GM06990 (cell line): Measurements from ENCODE around the gene FLNC.

Experiments used
- DNase-seq: peaks from one replicate; pipeline ENCODE4 v3.0.0-alpha.2; 2011; ENCODE audit not compliant: insufficient read length; ENCODE audit errors: extremely low read depth
- H3K27me3 ChIP-seq: replicated peaks from 2 replicates; pipeline ENCODE4 v1.6.0; 2011; ENCODE audit warnings: low read length; ENCODE audit not compliant: control insufficient read depth, insufficient read depth
- H3K36me3 ChIP-seq: 2 replicates; pipeline ENCODE4 v1.5.1; 2011; ENCODE audit warnings: low read length; ENCODE audit not compliant: control insufficient read depth, insufficient read depth
- H3K4me3 ChIP-seq: replicated peaks from 2 replicates; pipeline ENCODE4 v1.5.1; 2011; ENCODE audit warnings: low read depth, mild to moderate bottlenecking, control low read depth, low read length
- CTCF ChIP-seq: IDR thresholded peaks from 2 replicates; pipeline ENCODE4 v1.5.1; 2011; ENCODE audit warnings: low read length, control low read depth, mild to moderate bottlenecking, inconsistent platforms; ENCODE audit not compliant: insufficient read depth, poor library complexity, severe bottlenecking

FLNC gene

DNA sequence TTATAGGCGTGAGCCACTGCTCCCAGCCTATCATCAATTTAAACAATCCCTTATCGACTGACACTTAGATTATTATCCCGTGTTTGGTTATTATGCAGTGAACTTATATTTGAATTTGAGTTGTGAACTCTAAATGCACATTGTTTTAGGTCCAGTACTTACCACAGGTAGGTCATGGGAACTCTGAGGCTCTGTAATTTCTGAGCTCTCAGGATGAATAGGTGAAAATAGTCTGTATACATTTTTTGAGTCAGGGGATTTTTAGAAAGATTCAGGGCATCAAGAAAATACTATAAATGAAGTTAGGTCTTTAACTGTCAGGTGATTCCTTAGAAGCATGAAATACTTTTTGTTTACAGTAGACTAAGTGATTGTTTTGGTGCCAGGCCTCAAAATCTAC, 29.6 kb upstream of the FLNC start:
- H3K36me3 ChIP-seq: no peaks in the 10 kb centered on the region
- no peak overlapping the region for H3K4me3 ChIP-seq
- DNase-seq: no peak
- H3K27me3 ChIP-seq: no peaks in the 10 kb centered on the region
- TF ChIP-seq CTCF: no peak

DNA sequence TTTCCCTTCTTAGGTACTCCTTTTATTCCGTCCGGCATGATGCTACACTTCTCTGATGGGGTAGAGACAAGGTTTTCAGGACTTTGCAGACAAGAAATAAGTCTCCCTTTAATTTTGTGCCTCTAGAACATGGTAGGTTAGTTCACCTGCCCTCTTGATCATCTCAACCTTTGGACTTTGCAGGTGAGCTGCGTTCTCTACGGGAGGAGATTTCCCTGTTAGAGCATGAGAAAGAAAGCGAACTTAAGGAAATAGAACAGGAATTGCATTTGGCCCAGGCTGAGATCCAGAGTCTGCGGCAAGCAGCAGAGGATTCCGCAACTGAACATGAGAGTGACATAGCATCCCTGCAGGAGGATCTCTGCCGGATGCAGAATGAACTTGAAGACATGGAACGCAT, 29.2 kb upstream of the FLNC start:
- Histone ChIP-seq H3K4me3 (no peak overlapping the region), H3K36me3 (no peaks in the 10 kb centered on the region), H3K27me3 (no peaks in the 10 kb centered on the region)
- TF ChIP-seq CTCF: no peak
- no peak for DNase-seq

GRCh38 chr7:128801667-128802418, 28.4 kb upstream of the FLNC start:
- no peak for TF ChIP-seq CTCF
- no peak for DNase-seq
- no peaks in the 10 kb centered on the region for H3K27me3 ChIP-seq
- no peaks in the 10 kb centered on the region for H3K36me3 ChIP-seq
- H3K4me3 ChIP-seq: no peak overlapping the region

GRCh38 chr7:128804484-128804883, 25.7 kb upstream of the FLNC start:
- DNase-seq: no peak
- TF ChIP-seq CTCF: no peak
- Histone ChIP-seq H3K36me3 (no peaks in the 10 kb centered on the region; the same call in 1 of the 2 replicates), H3K27me3 (no peaks in the 10 kb centered on the region), H3K4me3 (no peak overlapping the region)

DNA sequence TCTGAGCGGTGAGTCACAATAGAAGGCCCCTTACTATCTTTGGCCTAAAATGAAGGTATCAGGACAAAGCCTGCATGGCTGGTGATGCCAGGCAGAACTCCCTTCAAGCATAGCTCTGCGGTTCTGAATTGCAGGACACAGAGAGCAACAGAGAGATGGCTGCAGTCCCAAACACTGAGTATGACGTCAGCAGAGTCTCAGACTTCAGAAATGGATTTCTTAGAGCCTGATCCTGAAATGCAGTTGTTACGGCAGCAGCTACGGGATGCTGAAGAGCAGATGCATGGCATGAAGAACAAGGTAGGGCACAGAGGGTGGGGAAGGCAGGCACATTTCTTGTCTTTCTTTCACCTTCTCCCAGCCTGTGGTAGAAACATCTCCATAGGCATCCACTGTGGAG, 25.0 kb upstream of the FLNC start:
- H3K4me3 ChIP-seq: no peak overlapping the region
- no peaks in the 10 kb centered on the region for H3K27me3 ChIP-seq
- DNase-seq: no peak
- TF ChIP-seq CTCF: no peak
- H3K36me3 ChIP-seq: no peaks in the 10 kb centered on the region; the same call in 1 of the 2 replicates

DNA sequence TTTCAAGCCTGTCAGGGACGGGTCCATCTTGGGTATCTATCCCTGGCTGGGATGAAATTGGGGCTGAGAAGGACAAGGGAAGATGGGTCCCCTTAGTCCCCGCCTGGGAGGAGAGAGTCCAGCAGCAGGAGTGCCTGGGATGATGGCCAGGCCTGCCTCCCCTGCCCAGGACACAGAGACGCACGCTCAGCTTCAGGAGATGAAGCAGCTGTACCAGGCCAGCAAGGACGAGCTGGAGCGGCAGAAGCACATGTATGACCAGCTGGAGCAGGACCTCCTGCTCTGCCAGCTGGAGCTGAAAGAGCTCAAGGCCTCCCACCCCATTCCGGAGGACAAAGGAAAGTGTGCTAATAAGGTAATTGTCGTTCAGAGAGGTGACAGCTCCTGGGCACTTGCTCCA, 23.0 kb upstream of the FLNC start:
- TF ChIP-seq CTCF: no peak
- H3K36me3 ChIP-seq: no peaks in the 10 kb centered on the region; the same call in 1 of the 2 replicates
- no peaks in the 10 kb centered on the region for H3K27me3 ChIP-seq
- H3K4me3 ChIP-seq: no peak overlapping the region
- DNase-seq: no peak
